SKM-1 treated with dmso at 0.1 percent for 144 hours (cell line): ENCODE measurements around the gene PDE4B.
"Not testable (repeated sequence)": the region's sequence is repeated elsewhere in the genome, so short reads cannot be mapped to it uniquely, and the experiment has no call there.

Experiments
- DNase-seq: peaks from one replicate; lab custom pipeline; 2025; ENCODE audit not compliant: unreplicated experiment; lab: John Stamatoyannopoulos, UW

PDE4B gene

DNA sequence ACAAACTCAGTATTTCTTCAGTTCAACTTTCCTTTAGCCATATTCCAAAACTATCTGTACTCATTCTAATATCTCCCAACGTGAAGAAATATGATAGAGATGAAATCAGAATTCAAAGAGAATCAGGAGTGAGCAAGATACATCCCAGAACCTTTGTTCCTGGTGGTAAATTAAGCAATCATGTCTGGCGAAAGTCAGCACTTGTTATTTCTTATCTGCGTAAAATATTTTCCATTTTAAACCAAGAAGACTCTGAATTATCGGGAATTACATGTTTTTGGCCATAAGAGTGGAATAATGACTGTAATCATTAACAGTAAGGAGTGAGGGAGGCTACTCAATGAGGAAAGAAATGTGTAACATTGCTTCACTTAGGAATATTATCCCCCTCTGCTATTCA is 253.7 kb downstream of the PDE4B start:
- no peak for DNase-seq

- DNase-seq: no peak
Measured at GRCh38 chr1:66048011-66048410, 255.3 kb downstream of the PDE4B start.

DNA sequence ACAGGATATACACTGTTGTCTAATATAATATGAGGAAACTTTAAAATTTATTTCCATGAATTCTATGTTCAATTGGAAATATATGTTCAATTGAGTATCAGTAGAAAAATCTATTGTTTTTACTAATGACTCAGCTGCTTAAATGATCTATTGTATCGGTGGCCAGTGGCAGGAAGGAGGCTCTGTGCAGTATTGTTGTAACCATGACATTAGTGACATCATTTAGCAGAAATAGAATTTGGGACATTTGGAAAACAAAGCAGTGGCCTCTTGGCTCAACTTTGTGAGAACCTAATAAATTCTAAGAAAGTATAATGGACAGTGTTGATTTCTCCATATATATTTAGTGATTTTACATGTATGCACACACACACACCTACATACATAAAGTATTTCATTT is 257.4 kb downstream of the PDE4B start:
- DNase-seq: no peak

- no peak for DNase-seq
Measured at GRCh38 chr1:66050633-66051032, 257.9 kb downstream of the PDE4B start.

- DNase-seq: no peak
Measured at GRCh38 chr1:66055092-66055491, 262.4 kb downstream of the PDE4B start.

- not testable (repeated sequence) for DNase-seq
Measured at GRCh38 chr1:66057448-66057847, 264.8 kb downstream of the PDE4B start.

DNA sequence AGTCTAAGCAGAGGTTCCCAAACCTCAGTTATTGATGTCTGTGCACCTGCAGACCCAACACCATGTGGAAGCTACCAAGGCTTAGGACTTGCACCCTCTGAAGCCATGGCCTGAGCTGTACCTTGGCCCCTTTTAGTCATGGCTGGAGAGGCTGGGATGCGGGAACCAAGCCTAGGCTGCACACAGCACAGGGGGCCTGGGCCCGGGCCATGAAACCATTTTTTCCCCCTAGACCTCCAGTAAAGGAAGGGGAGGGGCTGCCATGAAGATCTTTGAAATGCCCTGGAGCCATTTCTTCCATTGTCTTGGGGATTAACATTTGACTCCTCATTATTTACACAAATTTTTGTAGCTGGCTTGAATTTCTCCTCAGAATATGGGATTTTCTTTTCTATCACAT is 265.9 kb downstream of the PDE4B start:
- DNase-seq: no peak

- not testable (repeated sequence) for DNase-seq
Measured at GRCh38 chr1:66067219-66067618, 274.5 kb downstream of the PDE4B start.

GRCh38 chr1:66069976-66070876 is 277.5 kb downstream of the PDE4B start:
- DNase-seq: no peak

GRCh38 chr1:66073388-66073787 is 280.7 kb downstream of the PDE4B start:
- DNase-seq: no peak

DNA sequence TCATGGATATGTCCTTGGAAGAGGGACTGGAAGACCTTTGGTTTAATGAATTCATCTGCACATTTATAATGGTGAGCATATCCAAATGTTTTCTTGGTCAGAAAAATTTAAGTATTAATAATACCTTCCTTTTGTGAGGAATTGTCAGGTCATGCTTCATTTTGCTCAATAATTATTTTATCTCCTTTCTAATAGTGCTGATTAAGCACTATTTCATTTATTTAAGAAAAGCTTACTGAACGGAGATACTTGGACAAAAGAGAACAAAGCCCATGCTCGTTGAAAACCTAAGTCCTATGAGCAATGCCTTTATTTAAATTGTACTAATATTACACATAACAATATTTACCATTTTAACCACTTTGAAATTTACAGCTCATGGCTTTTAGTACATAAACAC is 281.5 kb downstream of the PDE4B start:
- DNase-seq: no peak

DNA sequence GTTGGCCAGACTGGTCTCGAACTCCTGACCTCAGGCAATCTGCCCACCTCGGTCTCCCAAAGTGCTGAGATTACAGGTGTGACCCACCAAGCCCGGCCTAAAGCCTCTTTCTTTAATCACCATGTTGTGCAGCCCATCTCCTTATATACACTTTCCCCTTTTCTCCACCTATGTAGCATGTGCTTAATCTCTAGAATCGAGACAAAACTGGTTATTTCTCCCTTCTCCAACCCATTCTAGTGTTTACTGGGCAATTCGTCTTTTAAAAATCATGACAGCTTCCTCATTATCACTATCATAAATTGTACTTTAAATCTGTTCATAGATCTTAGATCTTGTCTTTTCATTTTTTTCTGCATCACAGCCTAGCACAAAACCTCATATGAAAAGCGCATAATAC is 285.7 kb downstream of the PDE4B start:
- no peak for DNase-seq

GRCh38 chr1:66083003-66083402 is 290.3 kb downstream of the PDE4B start:
- DNase-seq: no peak

- no peak for DNase-seq
Measured at GRCh38 chr1:66084442-66084841, 291.7 kb downstream of the PDE4B start.

DNA sequence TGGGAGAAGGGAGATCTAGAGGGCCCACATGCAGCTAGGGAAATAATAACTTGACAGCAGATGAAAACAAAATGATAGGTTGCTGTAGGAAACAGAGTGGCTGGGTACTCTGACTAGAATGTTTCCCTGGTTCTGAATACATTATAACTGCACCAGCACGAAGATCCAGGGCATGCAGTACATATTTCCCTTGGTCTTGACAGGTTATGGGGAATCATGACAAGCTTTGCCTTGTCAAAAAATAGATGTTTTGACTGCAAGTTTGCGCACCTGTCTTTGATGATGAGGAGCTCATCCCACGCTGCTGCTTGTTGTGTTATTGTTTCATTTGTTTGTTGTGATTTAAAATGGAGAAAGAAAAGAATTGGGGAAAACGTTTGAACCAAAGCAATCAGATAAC is 292.9 kb downstream of the PDE4B start:
- no peak for DNase-seq

GRCh38 chr1:66088787-66089186 is 296.1 kb downstream of the PDE4B start:
- no peak for DNase-seq

DNA sequence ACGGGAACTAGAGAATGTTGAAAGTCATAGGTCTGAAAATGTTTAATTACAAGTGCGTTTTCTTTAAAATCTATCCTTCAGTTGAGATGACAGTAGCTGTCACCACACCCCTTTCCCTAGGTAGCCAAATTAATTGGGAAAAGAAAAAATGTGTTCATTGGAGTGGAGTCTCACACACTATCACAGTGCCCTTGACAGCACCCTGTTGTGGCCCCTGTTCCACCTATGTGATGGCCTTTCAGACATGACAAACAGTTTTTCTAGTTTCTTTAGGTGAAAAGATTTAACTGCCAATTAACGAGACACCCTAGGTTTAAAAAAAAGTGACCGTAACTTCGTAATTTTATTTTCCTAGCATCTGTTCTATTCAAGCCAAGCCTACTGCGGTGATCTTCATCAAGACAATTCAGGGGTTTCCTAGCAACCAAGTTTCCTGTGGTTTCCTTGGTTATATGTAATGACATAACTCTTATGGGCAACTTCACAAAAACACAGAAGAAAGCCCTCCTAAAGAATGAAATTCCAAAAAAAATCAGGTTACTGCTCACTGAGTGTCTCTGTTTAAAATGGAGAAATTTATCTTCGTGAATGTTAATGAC is 298.3 kb downstream of the PDE4B start:
- no peak for DNase-seq

DNA sequence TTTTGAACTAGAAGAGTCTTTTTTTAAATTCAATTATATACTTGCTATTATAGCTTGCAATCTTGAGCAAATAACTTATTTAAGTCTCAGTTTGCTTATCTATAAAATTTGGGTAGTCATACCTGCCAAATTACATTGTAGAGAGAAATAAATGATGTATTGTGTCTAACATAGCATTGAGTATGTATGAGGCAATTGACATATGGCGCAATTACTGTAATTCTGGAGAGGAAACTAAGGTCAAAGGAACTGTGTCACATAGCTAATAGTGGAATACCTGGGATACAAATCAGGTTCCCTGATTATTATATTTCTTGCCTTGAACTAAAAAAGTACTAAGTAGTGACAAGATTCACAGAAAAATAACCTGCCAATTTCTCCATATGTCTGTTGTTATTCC is 302.5 kb downstream of the PDE4B start:
- DNase-seq: peak; percentile 3

- DNase-seq: not testable (repeated sequence)
Measured at GRCh38 chr1:66100959-66101358, 308.3 kb downstream of the PDE4B start.

DNA sequence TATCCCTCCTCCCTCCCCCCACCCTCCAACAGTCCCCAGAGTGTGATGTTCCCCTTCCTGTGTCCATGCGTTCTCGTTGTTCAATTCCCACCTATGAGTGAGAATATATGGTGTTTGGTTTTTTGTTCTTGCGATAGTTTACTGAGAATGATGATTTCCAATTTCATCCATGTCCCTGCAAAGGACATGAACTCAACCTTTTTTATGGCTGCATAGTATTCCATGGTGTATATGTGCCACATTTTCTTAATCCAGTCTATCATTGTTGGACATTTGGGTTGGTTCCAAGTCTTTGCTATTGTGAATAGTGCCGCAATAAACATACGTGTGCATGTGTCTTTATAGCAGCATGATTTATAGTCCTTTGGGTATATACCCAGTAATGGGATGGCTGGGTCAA is 311.4 kb downstream of the PDE4B start:
- DNase-seq: not testable (repeated sequence)

DNA sequence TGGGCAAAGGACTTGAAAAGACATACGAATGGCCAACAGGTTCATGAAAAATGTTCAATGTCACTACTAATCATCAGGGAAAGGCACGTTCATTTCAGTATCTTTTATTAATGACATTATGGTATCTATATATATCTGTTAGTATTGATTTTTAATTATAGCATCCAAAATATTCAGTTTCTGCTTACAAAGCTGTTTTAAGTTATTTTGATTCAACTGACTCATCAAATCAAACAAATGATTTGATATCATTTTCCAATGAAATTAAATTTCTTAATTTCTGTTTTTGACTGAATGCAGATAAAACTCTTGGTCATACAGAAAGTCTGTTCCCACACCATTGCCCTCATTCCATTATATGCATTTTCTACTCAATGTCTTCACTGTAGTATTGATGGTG is 315.9 kb downstream of the PDE4B start:
- DNase-seq: no peak

- DNase-seq: no peak
Measured at GRCh38 chr1:66112744-66113400, 320.2 kb downstream of the PDE4B start.
